ENCODE results near the gene HSPB6.

Gene HSPB6

DNA sequence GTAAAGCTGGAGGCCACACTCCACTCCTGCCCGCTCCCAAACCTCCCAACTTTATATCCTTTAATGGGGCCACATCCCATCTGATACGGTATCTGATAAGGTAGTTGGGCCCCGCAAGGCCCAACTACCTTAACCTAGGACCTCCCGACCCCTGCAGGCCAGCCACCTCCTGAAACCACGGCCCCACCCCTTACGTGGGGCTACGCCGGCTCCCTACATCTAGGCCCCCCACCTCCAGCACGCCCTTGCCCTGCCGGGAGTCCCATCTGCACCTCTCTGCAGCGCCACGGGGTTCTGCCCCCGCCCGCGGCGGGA lies 16.8 kb downstream of the HSPB6 start:
- H3K9ac ChIP-seq (ENCODE audit: insufficient read length, low read depth), result peak overlapping the region; percentile 68
- H3K36me3 ChIP-seq (ENCODE audit: insufficient read depth, insufficient read length, low read length), result peaks cover 56% of the 10 kb centered on the region
- H3K4me3 ChIP-seq (ENCODE audit: insufficient read length, low read depth), result peak overlapping the region; percentile 53
- no peak for DNase-seq (ENCODE audit: low read depth, low spot score)
- H3K27me3 ChIP-seq (ENCODE audit: insufficient read depth, insufficient read length), result no peaks in the 10 kb centered on the region
- H3K4me1 ChIP-seq (ENCODE audit: insufficient read depth, insufficient read length), result peaks cover 9% of the 10 kb centered on the region
- no peaks in the 10 kb centered on the region for H3K9me3 ChIP-seq (ENCODE audit: insufficient read depth, low read length)
- TF ChIP-seq SUZ12 (IDR thresholded peaks at IDR 0.05; ENCODE audit: extremely low read depth, insufficient read depth, insufficient read length), result no peak
- no peak for TF ChIP-seq YY1 (IDR thresholded peaks at IDR 0.05; ENCODE audit: insufficient read depth, insufficient read length)
- TF ChIP-seq ZNF274 (IDR thresholded peaks at IDR 0.05; ENCODE audit: low read depth, low read length), result no peak

DNA sequence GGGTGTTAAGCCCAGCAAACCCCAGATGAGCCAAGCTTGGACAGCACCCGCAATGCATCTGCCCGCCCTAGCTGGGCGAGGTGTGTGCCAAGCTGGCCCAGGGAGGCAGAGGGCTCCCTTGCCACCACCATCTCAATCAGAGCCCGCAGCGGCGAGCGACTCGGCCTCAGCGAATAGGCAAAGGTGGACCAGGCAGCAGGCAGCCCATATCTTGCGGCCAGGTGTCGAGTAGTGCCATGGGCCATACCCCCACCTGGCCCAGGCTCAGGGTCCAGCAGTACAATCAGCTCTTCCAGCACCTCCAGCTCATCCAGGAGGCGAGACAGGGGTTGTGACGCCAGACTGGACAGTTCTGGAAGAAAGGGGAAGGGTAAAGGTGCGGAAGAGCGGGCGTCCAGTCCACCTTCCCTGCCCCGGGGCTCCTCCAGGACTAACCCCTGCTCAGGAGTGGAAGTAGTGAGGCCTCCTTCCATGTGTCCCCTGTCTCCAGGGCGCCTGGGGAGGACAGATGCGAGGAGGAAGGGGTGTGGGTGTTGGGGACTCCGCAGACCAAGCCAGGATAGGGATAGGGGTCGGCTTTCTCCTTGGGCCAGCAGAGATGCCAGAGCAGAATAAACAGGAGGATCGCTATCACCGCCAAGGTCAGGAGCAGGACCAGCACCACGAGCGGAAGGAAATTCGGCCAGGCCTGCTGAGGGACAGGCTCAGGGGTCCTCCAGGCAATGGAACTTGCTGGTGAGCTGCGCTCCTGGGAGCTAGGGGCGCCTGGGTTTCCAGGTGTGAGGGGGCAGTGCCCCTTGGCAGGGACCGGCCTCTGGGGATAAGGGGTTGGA lies 17.3 kb downstream of the HSPB6 start:
- Histone ChIP-seq H3K4me1 (ENCODE audit: insufficient read depth, insufficient read length) (peaks cover 9% of the 10 kb centered on the region), H3K9me3 (ENCODE audit: insufficient read depth, low read length) (no peaks in the 10 kb centered on the region), H3K36me3 (ENCODE audit: insufficient read depth, insufficient read length, low read length) (peaks cover 62% of the 10 kb centered on the region), H3K27me3 (ENCODE audit: insufficient read depth, insufficient read length) (no peaks in the 10 kb centered on the region), H3K4me3 (ENCODE audit: insufficient read length, low read depth) (peak overlapping the region; percentile 53), H3K9ac (ENCODE audit: insufficient read length, low read depth) (peak overlapping the region; percentile 68)
- DNase-seq (ENCODE audit: low read depth, low spot score), result no peak
- TF ChIP-seq YY1 (IDR thresholded peaks at IDR 0.05; ENCODE audit: insufficient read depth, insufficient read length) (no peak), ZNF274 (IDR thresholded peaks at IDR 0.05; ENCODE audit: low read depth, low read length) (no peak)

DNA sequence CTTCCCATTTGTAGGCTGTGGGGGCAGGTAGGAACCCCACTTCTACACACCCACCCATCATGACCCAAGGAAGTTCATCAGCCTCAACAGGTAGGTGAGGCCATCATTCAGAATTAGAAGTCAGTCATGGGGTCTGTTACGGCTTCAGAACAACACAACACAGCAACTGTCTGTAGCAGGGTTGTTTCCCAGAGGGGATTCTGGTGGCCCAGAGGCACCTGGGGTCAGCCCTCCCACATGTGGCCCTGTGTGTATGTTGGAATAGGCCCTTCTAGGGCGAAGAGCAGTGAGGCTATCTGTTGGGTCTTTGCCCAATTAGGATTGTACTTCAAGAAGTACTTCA lies 18.0 kb downstream of the HSPB6 start:
- Histone ChIP-seq H3K9ac (ENCODE audit: insufficient read length, low read depth) (no peak overlapping the region), H3K36me3 (ENCODE audit: insufficient read depth, insufficient read length, low read length) (peaks cover 65% of the 10 kb centered on the region), H3K27me3 (ENCODE audit: insufficient read depth, insufficient read length) (no peaks in the 10 kb centered on the region), H3K4me3 (ENCODE audit: insufficient read length, low read depth) (no peak overlapping the region), H3K9me3 (ENCODE audit: insufficient read depth, low read length) (no peaks in the 10 kb centered on the region), H3K4me1 (ENCODE audit: insufficient read depth, insufficient read length) (peaks cover 6% of the 10 kb centered on the region)
- no peak for DNase-seq (ENCODE audit: low read depth, low spot score)
- TF ChIP-seq SUZ12 (IDR thresholded peaks at IDR 0.05; ENCODE audit: extremely low read depth, insufficient read depth, insufficient read length), result no peak
- TF ChIP-seq ZNF274 (IDR thresholded peaks at IDR 0.05; ENCODE audit: low read depth, low read length), result no peak
- no peak for TF ChIP-seq YY1 (IDR thresholded peaks at IDR 0.05; ENCODE audit: insufficient read depth, insufficient read length)

DNA sequence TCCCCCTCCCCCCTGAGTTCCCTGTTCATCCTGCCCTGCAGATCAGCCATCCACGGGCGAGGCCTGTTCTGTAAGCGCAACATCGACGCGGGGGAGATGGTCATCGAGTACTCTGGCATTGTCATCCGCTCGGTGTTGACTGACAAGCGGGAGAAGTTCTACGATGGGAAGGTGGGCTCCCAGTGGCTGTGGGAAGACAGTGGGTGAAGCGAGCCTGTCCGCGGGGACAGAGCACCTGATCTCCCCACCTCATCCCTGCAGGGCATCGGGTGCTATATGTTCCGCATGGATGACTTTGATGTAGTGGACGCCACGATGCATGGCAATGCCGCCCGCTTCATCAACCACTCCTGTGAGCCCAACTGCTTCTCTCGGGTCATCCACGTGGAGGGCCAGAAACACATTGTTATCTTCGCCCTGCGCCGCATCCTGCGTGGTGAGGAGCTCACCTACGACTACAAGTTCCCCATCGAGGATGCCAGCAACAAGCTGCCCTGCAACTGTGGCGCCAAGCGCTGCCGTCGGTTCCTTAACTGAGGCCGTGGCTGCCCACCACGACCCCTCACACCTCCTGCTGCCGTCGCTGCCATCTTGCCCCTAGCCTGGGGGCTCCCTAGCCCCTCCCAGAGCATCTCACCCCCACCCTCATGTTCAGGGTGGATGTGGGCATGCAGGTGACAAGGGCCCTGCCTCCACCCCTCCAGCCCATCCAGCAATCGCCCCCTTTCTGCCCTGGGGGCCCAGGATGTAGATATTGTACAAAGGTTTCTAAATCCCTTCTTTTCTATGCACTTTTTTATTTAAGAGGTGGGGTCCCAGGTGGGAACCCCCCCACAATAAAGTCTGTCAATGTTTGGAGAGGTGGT lies 18.6 kb downstream of the HSPB6 start:
- Histone ChIP-seq H3K4me1 (ENCODE audit: insufficient read depth, insufficient read length) (peaks cover 6% of the 10 kb centered on the region), H3K36me3 (ENCODE audit: insufficient read depth, insufficient read length, low read length) (peaks cover 70% of the 10 kb centered on the region), H3K4me3 (ENCODE audit: insufficient read length, low read depth) (no peak overlapping the region), H3K27me3 (ENCODE audit: insufficient read depth, insufficient read length) (no peaks in the 10 kb centered on the region), H3K9ac (ENCODE audit: insufficient read length, low read depth) (no peak overlapping the region), H3K9me3 (ENCODE audit: insufficient read depth, low read length) (no peaks in the 10 kb centered on the region)
- no peak for DNase-seq (ENCODE audit: low read depth, low spot score)
- TF ChIP-seq ZNF274 (IDR thresholded peaks at IDR 0.05; ENCODE audit: low read depth, low read length) (no peak), YY1 (IDR thresholded peaks at IDR 0.05; ENCODE audit: insufficient read depth, insufficient read length) (no peak), SUZ12 (IDR thresholded peaks at IDR 0.05; ENCODE audit: extremely low read depth, insufficient read depth, insufficient read length) (no peak)

DNA sequence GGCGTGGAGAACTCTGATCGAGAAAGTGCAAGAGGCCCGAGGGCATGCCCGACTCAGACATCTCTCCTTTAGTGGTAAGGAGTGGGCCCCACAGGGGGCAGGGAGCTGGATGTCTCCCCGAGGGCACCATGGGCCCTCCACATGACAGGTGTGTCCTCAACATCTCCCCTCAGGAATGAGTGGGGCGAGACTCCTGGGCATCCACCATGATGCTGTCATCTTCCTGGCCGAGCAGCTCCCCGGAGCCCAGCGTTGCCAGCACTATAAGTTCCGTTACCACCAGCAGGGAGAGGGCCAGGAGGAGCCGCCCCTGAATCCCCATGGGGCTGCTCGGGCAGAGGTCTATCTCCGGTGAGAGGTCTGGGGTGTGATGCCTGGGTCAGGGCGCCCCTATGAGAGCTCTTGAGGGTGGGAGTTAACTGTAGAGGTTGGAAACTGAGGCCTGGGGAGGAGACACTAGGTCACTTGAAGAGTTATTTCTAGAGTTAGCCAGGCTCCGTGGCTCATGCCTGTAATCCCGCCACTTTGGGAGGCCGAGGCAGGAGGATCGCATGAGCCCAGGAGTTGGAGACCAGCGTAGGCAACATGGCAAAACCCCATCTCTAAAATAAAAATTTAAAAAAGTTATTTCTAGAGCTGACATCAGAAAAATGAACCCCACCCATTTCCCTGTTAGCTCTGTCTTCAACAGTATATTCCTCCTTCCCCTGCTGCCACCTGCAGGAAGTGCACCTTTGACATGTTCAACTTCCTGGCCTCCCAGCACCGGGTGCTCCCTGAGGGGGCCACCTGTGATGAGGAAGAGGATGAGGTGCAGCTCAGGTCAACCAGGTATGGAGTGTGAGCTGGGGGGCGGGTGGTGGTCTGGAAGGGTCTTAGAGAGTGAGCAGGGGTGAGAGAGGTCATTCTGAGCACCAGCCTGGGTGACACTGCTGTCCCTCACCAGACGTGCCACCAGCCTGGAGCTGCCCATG lies 19.6 kb downstream of the HSPB6 start:
- Histone ChIP-seq H3K4me1 (ENCODE audit: insufficient read depth, insufficient read length) (peaks cover 4% of the 10 kb centered on the region), H3K27me3 (ENCODE audit: insufficient read depth, insufficient read length) (no peaks in the 10 kb centered on the region), H3K9ac (ENCODE audit: insufficient read length, low read depth) (no peak overlapping the region), H3K4me3 (ENCODE audit: insufficient read length, low read depth) (no peak overlapping the region), H3K9me3 (ENCODE audit: insufficient read depth, low read length) (no peaks in the 10 kb centered on the region), H3K36me3 (ENCODE audit: insufficient read depth, insufficient read length, low read length) (peaks cover 69% of the 10 kb centered on the region)
- no peak for DNase-seq (ENCODE audit: low read depth, low spot score)
- no peak for TF ChIP-seq SUZ12 (IDR thresholded peaks at IDR 0.05; ENCODE audit: extremely low read depth, insufficient read depth, insufficient read length)
- TF ChIP-seq YY1 (IDR thresholded peaks at IDR 0.05; ENCODE audit: insufficient read depth, insufficient read length), result no peak
- TF ChIP-seq ZNF274 (IDR thresholded peaks at IDR 0.05; ENCODE audit: low read depth, low read length), result no peak

DNA sequence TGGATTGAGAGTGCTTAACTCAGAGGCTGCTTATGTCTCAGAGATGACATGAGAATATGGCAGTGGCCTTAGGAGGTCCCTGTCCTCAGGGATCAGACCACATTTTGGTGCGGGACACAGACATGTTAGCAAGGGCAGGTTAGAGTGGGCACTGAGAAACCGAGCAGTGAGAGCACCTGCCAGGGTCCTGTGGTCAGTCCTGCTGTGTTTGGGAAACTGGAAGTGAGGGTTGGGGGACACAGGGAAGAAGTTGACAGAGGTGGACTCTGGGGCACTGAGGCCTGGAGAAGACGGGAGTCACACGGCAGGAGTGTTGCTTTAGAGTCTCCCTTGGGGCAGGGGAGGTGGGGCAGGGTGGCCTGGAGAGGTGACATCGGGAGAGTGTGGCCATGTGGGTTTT lies 21.9 kb downstream of the HSPB6 start:
- Histone ChIP-seq H3K4me3 (ENCODE audit: insufficient read length, low read depth) (no peak overlapping the region), H3K9ac (ENCODE audit: insufficient read length, low read depth) (no peak overlapping the region), H3K36me3 (ENCODE audit: insufficient read depth, insufficient read length, low read length) (peaks cover 90% of the 10 kb centered on the region), H3K4me1 (ENCODE audit: insufficient read depth, insufficient read length) (peaks cover 4% of the 10 kb centered on the region), H3K27me3 (ENCODE audit: insufficient read depth, insufficient read length) (no peaks in the 10 kb centered on the region), H3K9me3 (ENCODE audit: insufficient read depth, low read length) (no peaks in the 10 kb centered on the region)
- no peak for DNase-seq (ENCODE audit: low read depth, low spot score)
- TF ChIP-seq ZNF274 (IDR thresholded peaks at IDR 0.05; ENCODE audit: low read depth, low read length) (no peak), SUZ12 (IDR thresholded peaks at IDR 0.05; ENCODE audit: extremely low read depth, insufficient read depth, insufficient read length) (no peak), YY1 (IDR thresholded peaks at IDR 0.05; ENCODE audit: insufficient read depth, insufficient read length) (no peak)
